IMR-90 (cell line): ENCODE data around the gene MSH6. TPM values are rescaled to one million over a fixed set of nuclear protein-coding genes. Genes with fewer than 3 reads are reported as not detected.

Experiments
- ATAC-seq: fragments of 200-7000 bp; cut with Tn5 transposase; 2 replicates; pipeline ENCODE4 v1.9.1; 2020; ENCODE audit warnings: low read depth, mild to moderate bottlenecking, moderate library complexity
- BruUV-seq: library from RNA; stranded (reverse); fragments of 400-500 nt; replicated peaks from 2 replicates; lab custom pipeline; 2021; lab: Mats Ljungman, UMichigan
- CTCF ChIA-PET: fragments of 300-600 bp; formaldehyde crosslinking; extraction: SDS; loops from one replicate; lab custom pipeline; 2021; ENCODE audit warnings: antibody characterized with exemption; lab: Yijun Ruan, JAX
- POLR2A ChIA-PET: fragments of 300-600 bp; sonication (Branson Sonifier 250); formaldehyde crosslinking; loops from one replicate; lab custom pipeline; 2022; ENCODE audit warnings: antibody characterized with exemption; ENCODE audit not compliant: unreplicated experiment; lab: Charles Lee
- DNase-seq: peaks from one replicate; pipeline ENCODE4 v3.0.0; 2013
- H2AFZ ChIP-seq: replicated peaks from 2 replicates; pipeline ENCODE3; 2013; ENCODE audit warnings: low read length, mild to moderate bottlenecking; ENCODE audit not compliant: poor library complexity
- H2AK5ac ChIP-seq: 2 replicates; pipeline ENCODE4 v1.6.1; 2013; ENCODE audit warnings: low read depth, low read length, inconsistent platforms
- H2AK9ac ChIP-seq: replicated peaks from 2 replicates; pipeline ENCODE3; 2013; ENCODE audit warnings: mild to moderate bottlenecking, low read depth, low read length, moderate library complexity; ENCODE audit not compliant: poor library complexity
- H2BK120ac ChIP-seq: 2 replicates; pipeline ENCODE4 v1.6.1; 2013; ENCODE audit warnings: low read depth, low read length, inconsistent platforms
- H2BK15ac ChIP-seq: 3 replicates; pipeline ENCODE4 v1.6.1; 2013; ENCODE audit warnings: low read depth, low read length, inconsistent platforms
- H2BK20ac ChIP-seq: 2 replicates; pipeline ENCODE4 v1.6.1; 2013; ENCODE audit warnings: low read depth, mild to moderate bottlenecking, inconsistent platforms, low read length, moderate library complexity
- H2BK5ac ChIP-seq: 2 replicates; pipeline ENCODE4 v1.6.1; 2013; ENCODE audit warnings: mild to moderate bottlenecking, low read depth, low read length, inconsistent platforms; ENCODE audit not compliant: poor library complexity, severe bottlenecking
- H3K14ac ChIP-seq: replicated peaks from 2 replicates; pipeline ENCODE4 v1.6.1; 2013; ENCODE audit warnings: low read depth, low read length, inconsistent platforms
- H3K18ac ChIP-seq: 2 replicates; pipeline ENCODE4 v1.6.1; 2013; ENCODE audit warnings: low read depth, low read length, control low read depth
- H3K23ac ChIP-seq: 2 replicates; pipeline ENCODE4 v1.6.1; 2013; ENCODE audit warnings: low read depth, low read length, inconsistent platforms
- H3K27ac ChIP-seq: 2 replicates; pipeline ENCODE4 v1.5.1; 2013; ENCODE audit warnings: mild to moderate bottlenecking, control low read depth, low read length; ENCODE audit not compliant: insufficient read depth
- H3K27me3 ChIP-seq: 2 replicates; pipeline ENCODE4 v1.6.1; 2013; ENCODE audit warnings: low read length; ENCODE audit not compliant: control insufficient read depth, insufficient read depth
- H3K36me3 ChIP-seq: 2 replicates; pipeline ENCODE4 v1.6.1; 2013; ENCODE audit warnings: low read length, mixed read lengths; ENCODE audit not compliant: control insufficient read depth, insufficient read depth
- H3K4ac ChIP-seq: 2 replicates; pipeline ENCODE4 v1.6.1; 2013; ENCODE audit warnings: low read depth, low read length, inconsistent platforms
- H3K4me1 ChIP-seq: 2 replicates; pipeline ENCODE4 v1.6.1; 2013; ENCODE audit warnings: low read length, mixed read lengths; ENCODE audit not compliant: control insufficient read depth, insufficient read depth
- H3K4me2 ChIP-seq: 2 replicates; pipeline ENCODE4 v1.6.1; 2013; ENCODE audit warnings: low read depth, mild to moderate bottlenecking, control low read depth, low read length, moderate library complexity
- H3K4me3 ChIP-seq: 2 replicates; pipeline ENCODE4 v1.5.1; 2013; ENCODE audit warnings: low read depth, mild to moderate bottlenecking, control low read depth, low read length, moderate library complexity; ENCODE audit not compliant: insufficient read depth
- H3K56ac ChIP-seq: 2 replicates; pipeline ENCODE4 v1.6.1; 2013; ENCODE audit warnings: low read length, inconsistent platforms; ENCODE audit not compliant: insufficient read depth; ENCODE audit errors: extremely low read depth
- H3K79me1 ChIP-seq, 2 experiments: 2 replicates each; pipeline ENCODE4 v1.6.1; 2013; ENCODE audit warnings: low read length in 2 of 2, inconsistent platforms in 1 of 2, low read depth in 1 of 2
- H3K9ac ChIP-seq: 2 replicates; pipeline ENCODE4 v1.6.1; 2013; ENCODE audit warnings: low read depth, low read length, control low read depth
- H3K9me1 ChIP-seq: 2 replicates; pipeline ENCODE4 v1.6.1; 2013; ENCODE audit warnings: low read length, inconsistent platforms; ENCODE audit not compliant: insufficient read depth
- H3K9me3 ChIP-seq: 2 replicates; pipeline ENCODE4 v1.6.1; 2013; ENCODE audit warnings: low read length; ENCODE audit not compliant: control insufficient read depth, insufficient read depth
- H4K20me1 ChIP-seq: 2 replicates; pipeline ENCODE4 v1.6.1; 2013; ENCODE audit warnings: low read length, inconsistent platforms; ENCODE audit not compliant: insufficient read depth
- H4K5ac ChIP-seq: 2 replicates; pipeline ENCODE4 v1.6.1; 2013; ENCODE audit warnings: mild to moderate bottlenecking, low read depth, low read length, control low read depth
- H4K8ac ChIP-seq, 2 experiments: 2 replicates each; pipeline ENCODE4 v1.6.1; 2013; ENCODE audit warnings: low read depth in 2 of 2, low read length in 2 of 2, control low read depth in 1 of 2, inconsistent platforms in 1 of 2
- H4K91ac ChIP-seq: 2 replicates; pipeline ENCODE4 v1.6.1; 2013; ENCODE audit warnings: low read depth, low read length, inconsistent platforms; ENCODE audit not compliant: insufficient read depth
- BHLHE40 ChIP-seq: fragments of 150-350 bp; IDR thresholded peaks from 2 replicates; pipeline ENCODE4 v1.6.1; 2016; ENCODE audit warnings: mild to moderate bottlenecking, low read depth, low read length
- CEBPB ChIP-seq: IDR thresholded peaks from 2 replicates; pipeline ENCODE4 v1.6.1; 2012; ENCODE audit warnings: low read depth, low read length, improper control_type of control experiment
- CHD1 ChIP-seq: IDR thresholded peaks from 2 replicates; pipeline ENCODE4 v1.6.1; 2012; ENCODE audit warnings: low read depth, low read length, improper control_type of control experiment
- CTCF ChIP-seq: conservative IDR thresholded peaks from 2 replicates; pipeline ENCODE4 v1.5.1; 2012; ENCODE audit warnings: mild to moderate bottlenecking, low read depth, low read length, improper control_type of control experiment
- ELK1 ChIP-seq: fragments of 150-350 bp; IDR thresholded peaks from 2 replicates; pipeline ENCODE4 v1.6.1; 2016; ENCODE audit warnings: low read depth, mild to moderate bottlenecking, low read length, moderate library complexity, borderline replicate concordance
- FOS ChIP-seq: fragments of 150-350 bp; IDR thresholded peaks from 2 replicates; pipeline ENCODE4 v1.6.1; 2016; ENCODE audit warnings: low read depth, low read length
- MAFK ChIP-seq: IDR thresholded peaks from 2 replicates; pipeline ENCODE4 v1.6.1; 2012; ENCODE audit warnings: low read depth, low read length, improper control_type of control experiment
- MAZ ChIP-seq: IDR thresholded peaks from 2 replicates; pipeline ENCODE4 v1.6.1; 2012; ENCODE audit warnings: low read depth, mild to moderate bottlenecking, low read length, improper control_type of control experiment, moderate library complexity, borderline replicate concordance
- MXI1 ChIP-seq: IDR thresholded peaks from 2 replicates; pipeline ENCODE4 v1.6.1; 2012; ENCODE audit warnings: low read depth, mild to moderate bottlenecking, low read length, moderate library complexity, borderline replicate concordance
- NFE2L2 ChIP-seq: fragments of 150-350 bp; IDR thresholded peaks from 2 replicates; pipeline ENCODE4 v1.6.1; 2016; ENCODE audit warnings: low read depth, mild to moderate bottlenecking, low read length
- RAD21 ChIP-seq: IDR thresholded peaks from 2 replicates; pipeline ENCODE4 v1.6.1; 2012; ENCODE audit warnings: low read length, improper control_type of control experiment
- RCOR1 ChIP-seq: IDR thresholded peaks from 2 replicates; pipeline ENCODE4 v1.6.1; 2012; ENCODE audit warnings: mild to moderate bottlenecking, low read length, improper control_type of control experiment; ENCODE audit not compliant: insufficient replicate concordance
- SMC3 ChIP-seq: fragments of 150-350 bp; IDR thresholded peaks from 2 replicates; pipeline ENCODE4 v1.6.1; 2016; ENCODE audit warnings: low read depth, mild to moderate bottlenecking, antibody characterized with exemption, low read length, moderate library complexity
- USF2 ChIP-seq: fragments of 150-350 bp; IDR thresholded peaks from 2 replicates; pipeline ENCODE4 v1.6.1; 2017; ENCODE audit warnings: mild to moderate bottlenecking, antibody characterized with exemption, low read length, low read depth
- WGBS, 2 experiments: methylation state at CpG; one replicate each; pipeline versions ENCODE4 v1.1.5 to v1.1.7; 2013; ENCODE audit warnings: missing lambda C conversion rate in 2 of 2; ENCODE audit not compliant: insufficient read length in 1 of 2; ENCODE audit errors: extremely low coverage in 2 of 2; 5-methylcytosine and 5-hydroxymethylcytosine counted together
- dilution Hi-C: fragments of 300-500 bp; cut with HindIII; formaldehyde crosslinking; loops from one replicate; pipeline ENCODE4 v1.14.3; 2018; ENCODE audit warnings: low sequenced_read_pairs; ENCODE audit not compliant: unreplicated experiment
- in situ Hi-C: fragments of 300-500 bp; cut with MboI; formaldehyde crosslinking; loops from 3 replicates; pipeline ENCODE4 v1.14.3; 2019; ENCODE audit warnings: low sequenced_read_pairs, inconsistent platforms, mixed read lengths
- intact Hi-C: fragments of 100-400 bp; cut with micrococcal nuclease; formaldehyde crosslinking; loops from 2 replicates; pipeline ENCODE4 v1.10.0; 2022
- polyA plus RNA-seq, 3 experiments: library from polyadenylated mRNA; depleted of rRNA; stranded (reverse); fragments of >200 nt; gene quantifications; 2 replicates each; pipeline ENCODE4 v1.2.3, GENCODE V29; 2012; ENCODE audit warnings: low replicate concordance in 1 of 3
- total RNA-seq: library from RNA; depleted of rRNA; stranded (reverse); fragments of >200 nt; gene quantifications from 2 replicates; pipeline ENCODE4 v1.2.3, GENCODE V29; 2012

Gene MSH6
- total and polyA plus RNA-seq, 2 of the 4 experiments (the other 2 are of a cell fraction) = 17.1 to 48.9 TPM

GRCh38 chr2:47843407-47843806 is 60.5 kb downstream of the MSH6 start:
- peaks cover 8% of the 10 kb centered on the region; the same call in 1 of the 2 replicates for H3K9me1 ChIP-seq
- TF ChIP-seq MXI1 (no peak), RAD21 (no peak), CEBPB (no peak), FOS (no peak), RCOR1 (no peak), USF2 (no peak), SMC3 (no peak), CTCF (no peak), CHD1 (no peak), MAZ (no peak), ELK1 (no peak), MAFK (no peak), NFE2L2 (no peak), BHLHE40 (no peak)
- peaks cover 55% of the 10 kb centered on the region for H4K20me1 ChIP-seq
- ChIA-PET CTCF (interaction anchor here (0.6 to 0.7 kb wide), 2 partner anchors 61 to 457 kb away, joined by 4 to 6 read pairs; no protein-coding TSS in a partner anchor), POLR2A (no interaction called here)
- DNase-seq = no peak
- no peaks in the 10 kb centered on the region for H3K9me3 ChIP-seq
- H2BK15ac ChIP-seq = no peak overlapping the region
- dilution Hi-C loops = no loop called here
- no CpG with 5 or more reads among the region's 1 CpG for WGBS, 2 experiments
- H4K5ac ChIP-seq = no peak overlapping the region
- H3K4me1 ChIP-seq = peaks cover 2% of the 10 kb centered on the region; the same call in 1 of the 2 replicates
- H2BK120ac ChIP-seq = no peak overlapping the region
- no peak overlapping the region for H2AK9ac ChIP-seq
- no peak overlapping the region for H3K4me2 ChIP-seq
- no peaks in the 10 kb centered on the region for H3K27me3 ChIP-seq
- no peak overlapping the region for H3K56ac ChIP-seq
- H3K14ac ChIP-seq = no peak overlapping the region
- H3K4me3 ChIP-seq = no peak overlapping the region
- H2BK20ac ChIP-seq = no peak overlapping the region
- H3K79me1 ChIP-seq = peaks cover 29 to 63% of the 10 kb centered on the region in 2 experiments
- H3K27ac ChIP-seq = no peak overlapping the region
- no peak overlapping the region for H4K91ac ChIP-seq
- intact Hi-C loops = no loop called here
- H2AFZ ChIP-seq = no peak overlapping the region
- H3K9ac ChIP-seq = no peak overlapping the region
- no peak overlapping the region for H2AK5ac ChIP-seq
- no peak overlapping the region for H2BK5ac ChIP-seq
- H3K36me3 ChIP-seq = peaks cover 4% of the 10 kb centered on the region
- in situ Hi-C loops = no loop called here
- no TSS peak for BruUV-seq
- no peak for ATAC-seq
- no peak overlapping the region for H3K23ac ChIP-seq
- H4K8ac ChIP-seq = no peak overlapping the region
- no peak overlapping the region for H3K18ac ChIP-seq
- H3K4ac ChIP-seq = no peak overlapping the region
